ENCODE measurements around the gene VPS54. TPM values are rescaled to one million over a fixed set of nuclear protein-coding genes. Genes with fewer than 3 reads are reported as not detected.

The VPS54 gene
- total RNA-seq, 1 donor from 2014 or later, result 15.0 TPM

- TF ChIP-seq CTCF (IDR thresholded peaks at IDR 0.05), result no peak
- H3K36me3 Mint-ChIP-seq (ENCODE audit: low read depth), result peaks cover 25% of the 10 kb centered on the region
- no peak overlapping the region for H3K4me3 Mint-ChIP-seq (ENCODE audit: unreplicated experiment)
These were observed 140.7 kb downstream of the VPS54 start for GRCh38 chr2:63878486-63878885.

GRCh38 chr2:63876311-63876710, 142.9 kb downstream of the VPS54 start:
- Mint-ChIP-seq H3K9me3 (ENCODE audit: low read depth) (peaks cover 9% of the 10 kb centered on the region), H3K4me1 (ENCODE audit: low read depth) (peaks cover 45% of the 10 kb centered on the region), H3K4me3 (ENCODE audit: unreplicated experiment) (no peak overlapping the region), H3K27ac (ENCODE audit: unreplicated experiment) (peak overlapping the region; percentile 37), H3K36me3 (ENCODE audit: low read depth) (peaks cover 21% of the 10 kb centered on the region), H3K27me3 (ENCODE audit: low read depth) (no peaks in the 10 kb centered on the region)
- DNase-seq (ENCODE audit: low spot score), result no peak
- no peak for TF ChIP-seq CTCF (IDR thresholded peaks at IDR 0.05)

More at GRCh38 chr2:63878486-63878885, 140.7 kb downstream of the VPS54 start:
- H3K9me3 Mint-ChIP-seq (ENCODE audit: low read depth), result peaks cover 9% of the 10 kb centered on the region
- no peaks in the 10 kb centered on the region for H3K27me3 Mint-ChIP-seq (ENCODE audit: low read depth)
- no peak overlapping the region for H3K27ac Mint-ChIP-seq (ENCODE audit: unreplicated experiment)
- no peak for DNase-seq (ENCODE audit: low spot score)
- peaks cover 28% of the 10 kb centered on the region for H3K4me1 Mint-ChIP-seq (ENCODE audit: low read depth)

GRCh38 chr2:63875559-63876245, 143.5 kb downstream of the VPS54 start:
- Mint-ChIP-seq H3K27ac (ENCODE audit: unreplicated experiment) (peak overlapping the region; percentile 37), H3K9me3 (ENCODE audit: low read depth) (peaks cover 9% of the 10 kb centered on the region), H3K4me1 (ENCODE audit: low read depth) (peaks cover 49% of the 10 kb centered on the region), H3K36me3 (ENCODE audit: low read depth) (peaks cover 17% of the 10 kb centered on the region), H3K27me3 (ENCODE audit: low read depth) (no peaks in the 10 kb centered on the region), H3K4me3 (ENCODE audit: unreplicated experiment) (no peak overlapping the region)
- no peak for TF ChIP-seq CTCF (IDR thresholded peaks at IDR 0.05)
- DNase-seq (ENCODE audit: low spot score), result no peak

- TF ChIP-seq CTCF (IDR thresholded peaks at IDR 0.05), result no peak
- H3K27me3 Mint-ChIP-seq (ENCODE audit: low read depth), result no peaks in the 10 kb centered on the region
- H3K9me3 Mint-ChIP-seq (ENCODE audit: low read depth), result peaks cover 9% of the 10 kb centered on the region
- H3K27ac Mint-ChIP-seq (ENCODE audit: unreplicated experiment), result no peak overlapping the region
- no peak overlapping the region for H3K4me3 Mint-ChIP-seq (ENCODE audit: unreplicated experiment)
- H3K36me3 Mint-ChIP-seq (ENCODE audit: low read depth), result peaks cover 17% of the 10 kb centered on the region
- peaks cover 49% of the 10 kb centered on the region for H3K4me1 Mint-ChIP-seq (ENCODE audit: low read depth)
- no peak for DNase-seq (ENCODE audit: low spot score)
These were observed 144.1 kb downstream of the VPS54 start for GRCh38 chr2:63875131-63875527.

- H3K9me3 Mint-ChIP-seq (ENCODE audit: low read depth), result peaks cover 9% of the 10 kb centered on the region
- no peak for DNase-seq (ENCODE audit: low spot score)
- no peak overlapping the region for H3K4me3 Mint-ChIP-seq (ENCODE audit: unreplicated experiment)
- peaks cover 17% of the 10 kb centered on the region for H3K36me3 Mint-ChIP-seq (ENCODE audit: low read depth)
- no peak for TF ChIP-seq CTCF (IDR thresholded peaks at IDR 0.05)
- peaks cover 49% of the 10 kb centered on the region for H3K4me1 Mint-ChIP-seq (ENCODE audit: low read depth)
- no peaks in the 10 kb centered on the region for H3K27me3 Mint-ChIP-seq (ENCODE audit: low read depth)
- no peak overlapping the region for H3K27ac Mint-ChIP-seq (ENCODE audit: unreplicated experiment)
These were observed 144.8 kb downstream of the VPS54 start for GRCh38 chr2:63874204-63875130.
